GM10248 (cell line): ENCODE data around the gene MAPK9.

Experiments used
- CTCF ChIA-PET: fragments of 300-600 bp; sonication (Branson Sonifier 250); formaldehyde crosslinking; extraction: SDS; loops from one replicate; lab custom pipeline; 2021; ENCODE audit warnings: antibody characterized with exemption; lab: Yijun Ruan, JAX
- POLR2A ChIA-PET: fragments of 350-650 bp; sonication (Branson Sonifier 250); formaldehyde crosslinking; extraction: SDS; loops from one replicate; lab custom pipeline; 2020; ENCODE audit warnings: antibody characterized with exemption; lab: Yijun Ruan, JAX
- DNase-seq: peaks from one replicate; pipeline ENCODE4 v3.0.0; 2012; ENCODE audit errors: extremely low spot score
- CTCF ChIP-seq: IDR thresholded peaks from 2 replicates; pipeline ENCODE4 v1.5.1; 2012; ENCODE audit warnings: mild to moderate bottlenecking, low read depth; ENCODE audit errors: extremely low read depth, missing control alignments, control extremely low read depth

MAPK9 gene

GRCh38 chr5:180217797-180218196, 74.1 kb downstream of the MAPK9 start:
- CTCF ChIA-PET: interaction anchor here (1.1 to 1.4 kb wide), 2 partner anchors 9 kb away, joined by 4 read pairs; partner anchors contain the start of gene RASGEF1C
- POLR2A ChIA-PET: no interaction called here
- TF ChIP-seq CTCF: no peak
- no peak for DNase-seq

GRCh38 chr5:180216646-180217171, 75.2 kb downstream of the MAPK9 start:
- ChIA-PET CTCF (interaction anchor here (1.1 kb wide), 1 partner anchor 7 kb away, joined by 4 read pairs; the partner anchor contains the start of gene RASGEF1C), POLR2A (no interaction called here)
- DNase-seq: no peak
- no peak for TF ChIP-seq CTCF

- ChIA-PET CTCF (no interaction called here), POLR2A (no interaction called here)
- TF ChIP-seq CTCF: no peak
- DNase-seq: no peak
These were observed 75.9 kb downstream of the MAPK9 start for GRCh38 chr5:180215783-180216630.

GRCh38 chr5:180214870-180215770, 76.8 kb downstream of the MAPK9 start:
- no peak for DNase-seq
- CTCF ChIA-PET: no interaction called here
- TF ChIP-seq CTCF: no peak
- POLR2A ChIA-PET: no interaction called here

GRCh38 chr5:180213657-180214207, 78.2 kb downstream of the MAPK9 start:
- POLR2A ChIA-PET: no interaction called here
- no peak for TF ChIP-seq CTCF

GRCh38 chr5:180213256-180213600, 78.7 kb downstream of the MAPK9 start:
- DNase-seq: no peak
- no peak for TF ChIP-seq CTCF
- CTCF ChIA-PET: no interaction called here
- POLR2A ChIA-PET: no interaction called here

More at GRCh38 chr5:180213657-180214207, 78.2 kb downstream of the MAPK9 start:
- no peak for DNase-seq
- CTCF ChIA-PET: no interaction called here
